GM21367 (cell line): ENCODE data around the gene CTBP2.
A peak's percentile ranks its signal among the peaks of the same experiment; 100 is the strongest.

Experiments used
- ATAC-seq: cut with Tn5 transposase; IDR thresholded peaks from one replicate; pipeline ENCODE4 v1.9.1; 2021; ENCODE audit not compliant: unreplicated experiment

The CTBP2 gene

GRCh38 chr10:125159932-125160855, at the start of gene CTBP2:
Gene CTBP2 (minus strand): TSS chr10:125160563.
- no peak for ATAC-seq

DNA sequence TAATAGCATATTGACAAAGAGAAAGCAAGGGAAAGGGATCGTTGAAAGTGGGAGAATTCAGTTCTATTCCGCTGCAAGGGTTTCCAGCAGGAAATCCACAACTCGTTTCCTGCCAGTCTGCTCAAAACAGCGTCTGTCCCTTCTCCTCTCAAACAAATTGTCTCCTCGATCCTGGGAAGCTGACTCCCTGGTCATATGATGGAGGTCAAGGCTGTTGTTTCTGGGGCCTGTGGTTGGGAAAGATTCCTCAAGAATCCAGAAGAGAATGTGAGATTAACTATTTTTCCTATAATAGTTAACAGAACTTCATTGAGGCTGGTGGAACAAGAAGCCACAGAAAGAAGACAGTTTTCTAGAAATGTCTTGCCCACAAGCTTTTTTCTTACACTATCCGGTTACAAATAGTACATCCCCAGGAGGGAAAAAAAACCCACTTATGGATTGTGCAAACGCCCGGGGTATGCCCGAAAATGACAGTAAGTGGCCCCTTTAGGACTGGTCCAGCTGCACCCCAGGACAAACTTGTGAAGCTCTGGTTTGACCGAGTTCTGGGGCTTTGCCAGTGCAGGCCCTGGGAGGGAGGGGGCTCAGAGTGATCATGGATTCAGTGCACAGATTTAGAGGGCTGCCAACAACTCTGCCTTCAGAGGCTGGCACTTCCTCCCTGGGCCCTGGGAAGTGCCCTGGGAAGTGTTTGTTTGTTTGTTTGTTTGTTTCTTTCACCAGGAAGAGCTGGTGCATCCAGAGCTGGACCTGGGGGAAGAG, 49.4 kb upstream of the CTBP2 start:
- no peak for ATAC-seq

DNA sequence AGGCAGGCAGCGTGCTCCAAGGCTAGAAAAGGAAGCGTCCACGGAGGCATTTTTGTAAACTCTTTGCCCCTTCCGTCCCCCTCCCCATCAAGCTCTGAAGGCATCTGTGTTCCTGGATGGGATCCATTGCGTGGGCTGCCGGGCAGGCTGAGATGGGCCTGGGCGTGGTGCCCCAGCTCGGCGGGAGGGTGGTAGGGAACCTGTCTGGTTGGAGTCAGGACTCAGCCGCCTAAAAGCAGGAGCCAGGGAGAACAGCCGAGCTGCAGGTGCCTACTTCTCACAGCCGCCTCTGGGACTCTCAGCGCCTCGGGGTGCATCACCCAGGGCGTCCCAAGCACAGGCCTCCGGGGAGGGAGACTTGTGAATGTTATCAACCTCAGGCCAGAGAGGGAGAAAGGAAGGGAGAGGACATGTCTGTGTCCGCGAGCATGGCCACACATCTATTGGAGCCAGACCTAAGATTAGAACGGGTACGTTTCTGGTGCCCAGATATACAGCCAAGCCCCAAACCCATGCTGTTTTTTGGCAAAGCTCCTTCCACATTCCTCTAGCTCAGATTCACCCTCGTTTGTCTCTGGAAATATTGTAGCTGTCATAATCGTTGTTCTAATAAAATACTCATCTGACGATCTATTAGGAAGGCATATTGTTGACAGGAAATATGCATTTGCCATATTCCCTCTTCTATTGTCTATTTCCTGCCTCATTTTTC, 48.6 kb upstream of the CTBP2 start:
- ATAC-seq = no peak

GRCh38 chr10:125206623-125207022, 46.3 kb upstream of the CTBP2 start:
- ATAC-seq = no peak

GRCh38 chr10:125205431-125205830, 45.1 kb upstream of the CTBP2 start:
- ATAC-seq = no peak

GRCh38 chr10:125204400-125204799, 44.0 kb upstream of the CTBP2 start:
- ATAC-seq = no peak

- ATAC-seq = no peak
Measured at GRCh38 chr10:125203186-125203800, 42.9 kb upstream of the CTBP2 start.

DNA sequence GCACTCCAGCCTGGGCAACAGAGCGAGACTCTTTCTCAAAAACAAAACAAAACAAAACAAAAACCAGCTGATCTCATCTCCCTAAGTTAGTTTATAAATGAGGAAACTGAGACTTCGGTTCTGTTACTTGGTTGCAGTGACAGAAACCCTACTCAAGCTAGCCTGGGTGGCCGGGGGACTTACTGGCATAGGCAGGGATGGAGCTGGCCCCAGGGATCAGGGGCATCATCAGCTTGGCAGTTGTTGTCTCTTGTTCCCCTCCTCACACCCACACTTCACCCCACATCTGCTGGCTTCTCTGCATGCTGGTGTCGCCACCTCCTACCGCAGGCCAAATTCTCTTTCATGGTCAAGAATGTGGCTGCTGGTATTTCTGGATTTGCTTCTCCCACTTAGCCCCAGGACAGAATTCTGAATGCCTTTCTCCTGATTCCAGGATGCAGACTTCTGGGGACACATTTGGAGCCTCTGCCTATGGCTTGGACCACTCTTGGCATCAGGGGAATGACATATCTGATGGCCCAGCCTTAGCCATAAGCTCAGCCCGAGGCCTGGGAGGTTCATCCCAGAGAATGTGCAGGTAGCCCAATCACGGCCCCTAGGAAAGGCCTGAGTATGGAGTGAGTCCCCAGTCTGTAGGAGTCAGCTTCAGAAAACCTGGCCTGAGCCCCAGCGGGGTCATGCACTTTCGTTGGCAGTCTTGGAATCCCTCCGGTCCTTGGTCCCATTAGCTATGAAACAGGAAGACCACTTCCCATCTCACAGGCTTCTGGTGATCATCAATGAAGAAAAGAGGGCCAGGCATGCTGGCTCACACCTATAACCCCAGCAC, 41.6 kb upstream of the CTBP2 start:
- no peak for ATAC-seq

DNA sequence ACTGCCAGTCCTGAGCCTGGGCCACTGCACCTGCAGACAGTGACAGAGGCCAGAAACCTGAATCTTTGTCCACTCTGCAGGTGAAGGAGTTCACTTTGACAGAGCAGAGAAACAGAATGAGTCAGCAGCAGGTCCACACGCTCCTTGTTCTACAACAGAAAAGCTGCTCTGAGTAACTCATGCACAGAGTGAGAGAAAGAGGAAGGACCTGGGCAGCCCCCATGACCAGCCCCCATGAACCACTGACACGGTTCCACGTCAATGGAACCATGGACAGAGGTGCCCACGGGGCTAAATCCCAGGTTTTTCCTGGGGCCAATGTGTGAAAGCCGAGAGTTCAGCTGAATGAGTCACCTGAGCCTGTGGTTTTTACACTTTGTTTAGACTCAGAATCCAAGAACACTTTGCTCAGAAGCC, 40.8 kb upstream of the CTBP2 start:
- ATAC-seq = peak; percentile 85

DNA sequence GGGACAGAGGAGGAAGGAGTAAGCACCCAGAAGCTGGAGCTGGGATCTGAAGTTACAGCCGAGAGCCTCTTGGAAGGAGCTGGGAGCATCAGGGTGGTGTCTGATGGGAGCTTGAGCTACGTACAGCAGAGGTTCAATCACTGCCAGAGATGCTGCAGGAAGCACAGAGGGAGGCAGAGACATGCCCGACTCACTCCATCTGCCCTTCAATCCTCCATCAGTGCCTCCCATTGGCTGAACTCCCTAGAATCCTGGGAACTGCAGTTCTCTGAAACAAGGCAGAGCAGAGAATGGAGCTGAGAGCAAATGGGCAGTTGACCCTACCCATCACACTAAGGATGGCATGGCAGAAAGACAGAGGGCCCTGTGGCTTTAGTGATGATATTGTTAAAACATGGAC, 40.0 kb upstream of the CTBP2 start:
- no peak for ATAC-seq

DNA sequence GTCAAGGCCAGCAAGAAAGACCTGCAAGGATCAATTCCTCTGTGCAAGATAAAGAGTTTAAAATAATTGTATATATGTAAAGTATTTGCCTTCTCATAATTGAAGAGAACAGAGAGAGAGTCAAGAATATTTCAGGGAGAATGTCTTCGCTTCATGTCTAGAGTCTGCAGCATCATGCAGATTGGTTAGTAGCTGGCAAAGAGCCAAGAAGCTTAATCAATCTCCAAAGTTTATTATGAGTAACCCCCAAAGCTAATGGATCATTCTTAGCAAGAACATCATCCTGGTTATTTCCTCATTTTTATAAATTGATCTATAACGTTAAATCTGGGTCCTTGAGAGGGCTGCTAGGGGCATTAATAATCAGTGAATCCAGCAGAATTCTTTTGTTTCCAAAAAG, 38.9 kb upstream of the CTBP2 start:
- ATAC-seq = no peak

- ATAC-seq = no peak
Measured at GRCh38 chr10:125194814-125195213, 34.5 kb upstream of the CTBP2 start.

DNA sequence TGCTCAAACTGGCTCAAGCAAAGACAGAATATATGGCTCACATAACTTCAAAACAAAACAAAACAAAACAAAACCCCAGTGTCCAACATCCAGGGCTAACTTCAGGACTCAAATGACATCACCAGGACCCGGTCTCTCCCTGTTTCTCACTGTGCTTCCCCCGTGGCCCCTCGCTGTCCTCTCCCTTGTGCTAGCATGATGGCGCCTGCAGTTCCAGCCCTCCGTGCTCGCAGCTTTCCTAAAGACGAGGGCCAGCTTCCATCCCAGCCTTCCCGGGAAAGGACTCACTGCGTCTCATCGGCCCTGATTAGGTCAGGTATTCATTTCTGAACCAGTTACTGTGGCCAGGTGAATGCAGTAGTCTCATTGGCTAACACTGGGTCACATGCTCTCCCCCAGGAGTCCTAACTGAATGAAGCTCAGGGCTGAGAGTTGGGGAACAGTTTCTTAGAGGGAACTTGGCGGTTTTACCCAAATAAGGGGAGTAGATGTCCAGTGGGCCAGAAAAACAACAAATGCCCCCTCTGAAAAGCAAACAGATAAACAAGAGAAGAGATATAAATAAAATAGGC, 33.0 kb upstream of the CTBP2 start:
- ATAC-seq = no peak

- ATAC-seq = no peak
Measured at GRCh38 chr10:125192620-125193019, 32.3 kb upstream of the CTBP2 start.

DNA sequence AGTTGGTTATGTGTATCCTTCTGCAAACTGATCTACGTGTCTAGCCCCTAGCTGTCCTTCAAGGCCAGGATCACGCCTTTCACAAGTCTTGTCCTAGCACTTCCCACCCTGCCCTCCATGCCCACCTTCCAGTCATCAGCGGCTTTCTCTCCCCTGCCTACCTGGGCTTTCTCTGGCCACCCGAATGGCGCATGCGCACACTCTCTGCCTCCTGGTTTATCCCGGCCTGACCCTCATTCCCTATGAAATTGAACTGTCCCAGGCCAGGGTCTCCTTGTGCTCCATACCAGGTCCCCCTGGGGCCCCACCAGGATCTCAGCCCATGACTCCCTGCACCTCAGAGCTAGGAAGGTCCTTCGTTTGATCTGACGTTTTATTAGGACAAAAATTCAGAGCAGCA, 31.6 kb upstream of the CTBP2 start:
- no peak for ATAC-seq

GRCh38 chr10:125190946-125191345, 30.6 kb upstream of the CTBP2 start:
- ATAC-seq = no peak

DNA sequence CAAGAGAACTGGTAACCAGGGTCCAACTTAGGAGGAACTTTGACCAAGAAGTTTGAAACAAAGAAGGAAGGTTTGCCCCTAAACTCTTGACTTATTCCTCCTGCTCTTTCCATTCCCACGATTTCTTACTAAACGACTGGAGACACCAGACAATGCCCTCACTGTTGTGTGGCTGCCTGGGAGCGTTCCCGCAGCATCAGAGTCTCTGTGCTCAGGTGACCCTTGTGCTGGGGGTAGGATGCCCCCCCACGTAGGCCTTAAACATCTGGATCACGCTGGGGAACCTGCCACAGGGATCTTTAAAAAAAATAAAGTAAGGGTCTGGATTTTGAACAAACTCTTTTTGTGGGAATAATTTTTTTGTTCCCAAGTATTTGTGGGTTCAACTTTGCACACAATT, 30.1 kb upstream of the CTBP2 start:
- ATAC-seq = no peak

GRCh38 chr10:125189162-125189561, 28.8 kb upstream of the CTBP2 start:
- ATAC-seq = no peak

GRCh38 chr10:125187238-125188194, 27.2 kb upstream of the CTBP2 start:
- no peak for ATAC-seq
